ENCODE results near the gene COA1. TPM values are rescaled to one million over a fixed set of nuclear protein-coding genes. Genes with fewer than 3 reads are reported as not detected.

COA1 gene
- total and polyA plus RNA-seq, 2 donors (not counting 3 experiments of a cell fraction or from before 2014, with no cell fraction given): 38.1 to 55.1 TPM

GRCh38 chr7:43650457-43651052 lies 78.8 kb downstream of the COA1 start:
- Histone ChIP-seq H3K4me1 (ENCODE audit: control insufficient read depth, extremely low read depth, insufficient read depth, low read length) (peaks cover 68% of the 10 kb centered on the region), H3K27ac (ENCODE audit: insufficient read depth, low read depth, low read length) (peak overlapping the region; percentile 97), H3K36me3 (ENCODE audit: control insufficient read depth in 2 of 2, extremely low read depth in 1 of 2, insufficient read depth in 2 of 2, low read length in 2 of 2) (no peaks in the 10 kb centered on the region), H3K4me3 (replicated peaks in 1 of 3; ENCODE audit: insufficient read depth in 1 of 3, low read depth in 1 of 3, low read length in 3 of 3) (peak overlapping the region in 1 of 3 experiments; percentile 28), H3K9me1 (replicated peaks; ENCODE audit: control insufficient read depth, extremely low read depth, insufficient read depth, low read length) (no peaks in the 10 kb centered on the region), H3K27me3 (ENCODE audit: control insufficient read depth in 2 of 2, insufficient read depth in 2 of 2, low read length in 2 of 2) (no peaks in the 10 kb centered on the region), H2AFZ (ENCODE audit: low read depth, low read length) (no peak overlapping the region), H3K9me3 (replicated peaks; ENCODE audit: control insufficient read depth, insufficient read depth, low read length) (no peaks in the 10 kb centered on the region), H4K20me1 (replicated peaks; ENCODE audit: control insufficient read depth, extremely low read depth, insufficient read depth, low read length) (no peaks in the 10 kb centered on the region), H3K79me2 (ENCODE audit: control insufficient read depth, insufficient read depth, low read length) (peaks cover 8% of the 10 kb centered on the region), H3K9ac (replicated peaks; ENCODE audit: extremely low read depth, insufficient read depth, low read length) (peak overlapping the region; percentile 88), H3K4me2 (ENCODE audit: insufficient read depth, low read length) (peak overlapping the region; percentile 77)
- dilution Hi-C loops (cut with MboI; ENCODE audit: extremely low pct_ligation_motif_present, low sequenced_read_pairs) (no loop called here), intact Hi-C loops (cut with micrococcal nuclease) (no loop called here)
- peak; percentile 74 for TF ChIP-seq FOS (IDR thresholded peaks at IDR 0.05; ENCODE audit: borderline replicate concordance, insufficient read depth, low read length)
- peak; percentile 59 for TF ChIP-seq POLR2A (IDR thresholded peaks at IDR 0.05; ENCODE audit: low read depth, low read length)
- TF ChIP-seq POLR2AphosphoS5 (IDR thresholded peaks at IDR 0.05; ENCODE audit: insufficient read depth, low read depth, low read length): peak; percentile 84
- peak; percentile 73 for TF ChIP-seq JUN (IDR thresholded peaks at IDR 0.05; ENCODE audit: borderline replicate concordance, insufficient read depth, insufficient read length, low read depth)
- TF ChIP-seq CTCF (IDR thresholded peaks at IDR 0.05; ENCODE audit: extremely low read depth in 1 of 2, insufficient read depth in 1 of 2, low read depth in 1 of 2, low read length in 2 of 2): no peak
- TF ChIP-seq MYC (IDR thresholded peaks at IDR 0.05; ENCODE audit: low read depth, low read length): no peak
- peak; percentile 52 for TF ChIP-seq GATA2 (IDR thresholded peaks at IDR 0.05; ENCODE audit: insufficient read depth, insufficient read length, low read depth, low read length)
- TF ChIP-seq EZH2 (IDR thresholded peaks at IDR 0.05; ENCODE audit: borderline replicate concordance, low read depth, low read length, severe bottlenecking): no peak
- BruUV-seq (replicated peaks): TSS peak; percentile 52
- ChIA-PET POLR2A (interaction anchor here (0.7 to 4.9 kb wide), 6 partner anchors 11 to 68 kb away, joined by 3 to 50 read pairs (median 4); partner anchors contain the start of gene STK17A), CTCF (interaction anchor here (1.0 to 9.3 kb wide), 7 partner anchors 10 to 69 kb away, joined by 4 to 130 read pairs (median 6); partner anchors contain the start of gene STK17A)
- FAIRE-seq: peak; percentile 89
- DNase-seq (ENCODE audit: low read depth, low spot score): peak; percentile 80
